SU-DHL-6 (cell line): ENCODE data around the gene RABL2B.
A peak's percentile ranks its signal among the peaks of the same experiment; 100 is the strongest.

Experiments
- H2AFZ ChIP-seq: fragments of 200-600 bp; sonication (generic); 2 replicates; pipeline ENCODE4 v1.6.1; 2014; ENCODE audit warnings: low read depth, mild to moderate bottlenecking, moderate library complexity, mixed read lengths, antibody characterized with exemption, low read length; ENCODE audit not compliant: severe bottlenecking
- H3F3A ChIP-seq: fragments of 200-600 bp; shearing (Covaris generic); 2 replicates; pipeline ENCODE4 v1.6.0; 2016; ENCODE audit warnings: antibody characterized with exemption, mild to moderate bottlenecking; ENCODE audit not compliant: insufficient read depth
- H3K27ac ChIP-seq: fragments of 200-600 bp; sonication (generic); 2 replicates; pipeline ENCODE4 v1.5.1; 2016; ENCODE audit warnings: low read depth, mild to moderate bottlenecking, low read length, moderate library complexity, mixed read lengths
- H3K27me3 ChIP-seq: fragments of 200-600 bp; sonication (generic), shearing (Covaris generic); 2 replicates; pipeline ENCODE4 v1.6.0; 2014; ENCODE audit warnings: mild to moderate bottlenecking, low read length
- H3K36me3 ChIP-seq: fragments of 200-600 bp; sonication (generic); 2 replicates; pipeline ENCODE4 v1.6.1; 2014; ENCODE audit warnings: mild to moderate bottlenecking, low read length, mixed read lengths
- H3K4me2 ChIP-seq: fragments of 300-600, 200-600 bp; shearing (Covaris generic), sonication (generic); 2 replicates; pipeline ENCODE4 v1.6.0; 2014; ENCODE audit warnings: low read length, low read depth, mild to moderate bottlenecking; ENCODE audit not compliant: poor library complexity, severe bottlenecking
- H3K4me3 ChIP-seq: fragments of 200-600 bp; sonication (generic); 2 replicates; pipeline ENCODE4 v1.5.1; 2014; ENCODE audit warnings: antibody characterized with exemption, low read length, mild to moderate bottlenecking, mixed read lengths; ENCODE audit not compliant: insufficient read depth, poor library complexity, severe bottlenecking
- H3K79me2 ChIP-seq: fragments of 200-600 bp; sonication (generic); 2 replicates; pipeline ENCODE4 v1.6.1; 2014; ENCODE audit warnings: mild to moderate bottlenecking, low read length, moderate library complexity; ENCODE audit not compliant: insufficient read depth
- H3K9ac ChIP-seq: fragments of 200-600 bp; sonication (generic); 2 replicates; pipeline ENCODE4 v1.7.0; 2014; ENCODE audit warnings: mild to moderate bottlenecking, low read length
- H3K9me2 ChIP-seq: fragments of 200-600 bp; sonication (generic); replicated peaks from 2 replicates; pipeline ENCODE4 v1.6.1; 2014; ENCODE audit warnings: low read length; ENCODE audit not compliant: insufficient read depth
- H3K9me3 ChIP-seq: fragments of 200-600 bp; sonication (generic); 2 replicates; pipeline ENCODE4 v1.6.1; 2014; ENCODE audit warnings: low read length, mixed read lengths; ENCODE audit not compliant: insufficient read depth
- H4K20me1 ChIP-seq: fragments of 200-600 bp; sonication (generic); 2 replicates; pipeline ENCODE4 v1.6.1; 2014; ENCODE audit warnings: low read depth, mild to moderate bottlenecking, antibody characterized with exemption, low read length, moderate library complexity, mixed read lengths
- EZH2phosphoT487 ChIP-seq: fragments of 200-600 bp; sonication (generic), shearing (Covaris generic); conservative IDR thresholded peaks from 2 replicates; pipeline ENCODE4 v1.6.1; 2018; ENCODE audit warnings: mild to moderate bottlenecking, antibody characterized with exemption, low read length, moderate library complexity, mixed read lengths
- TF ChIP-seq, protein P1 (sequence below): fragments of 200-600 bp; sonication (generic); IDR thresholded peaks from one replicate; pipeline ENCODE4 v1.5.1; 2017; ENCODE audit warnings: antibody characterized with exemption, mild to moderate bottlenecking, low read length, moderate library complexity; ENCODE audit not compliant: insufficient read depth, poor library complexity, severe bottlenecking

RABL2B gene

DNA sequence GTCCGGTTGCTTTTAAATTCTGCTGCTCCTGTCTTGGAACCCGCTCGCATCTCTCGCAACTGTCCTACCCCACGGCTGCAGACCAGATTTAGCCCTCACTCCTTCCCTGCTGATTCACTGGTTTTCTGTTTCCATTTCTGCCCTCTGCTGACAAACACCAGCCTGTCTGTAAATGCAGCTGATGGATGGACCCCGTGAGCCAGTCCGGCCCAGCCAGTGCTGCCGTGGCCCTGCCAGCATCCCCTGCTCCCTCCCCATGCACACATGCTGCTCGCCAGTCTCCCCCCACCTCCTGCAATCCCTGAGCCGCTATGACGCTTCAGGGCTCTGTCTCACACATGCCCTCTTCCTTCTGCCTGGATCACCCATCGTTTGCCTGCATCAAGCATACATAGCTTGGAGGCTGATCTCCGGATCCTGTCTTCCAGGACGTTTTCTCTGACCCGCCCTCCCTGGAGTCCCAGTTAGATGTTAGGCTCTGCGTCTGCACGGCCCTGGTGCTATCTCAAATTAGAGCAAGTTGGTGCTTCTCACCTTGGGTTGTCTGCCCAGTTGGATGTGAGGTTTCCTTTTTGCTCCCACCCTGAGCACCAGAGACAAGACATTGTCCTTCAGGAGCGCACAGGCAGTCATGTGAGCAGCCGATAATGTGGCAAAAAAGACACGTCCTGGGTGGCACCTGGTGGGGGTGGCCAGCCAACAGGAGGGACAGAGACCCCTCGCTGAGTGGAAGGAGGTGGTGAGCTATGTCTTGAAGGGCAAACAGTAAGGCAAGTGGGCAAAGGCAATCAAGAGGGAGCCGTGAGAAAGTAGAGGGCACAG lies 49.7 kb downstream of the RABL2B start:
- no peaks in the 10 kb centered on the region for H3K9me2 ChIP-seq
- H3K36me3 ChIP-seq = no peaks in the 10 kb centered on the region
- no peak overlapping the region for H2AFZ ChIP-seq
- H3K27me3 ChIP-seq = peaks cover 3% of the 10 kb centered on the region; the same call in 1 of the 2 replicates
- no peak for TF ChIP-seq EZH2phosphoT487
- TF ChIP-seq, protein P1, sequence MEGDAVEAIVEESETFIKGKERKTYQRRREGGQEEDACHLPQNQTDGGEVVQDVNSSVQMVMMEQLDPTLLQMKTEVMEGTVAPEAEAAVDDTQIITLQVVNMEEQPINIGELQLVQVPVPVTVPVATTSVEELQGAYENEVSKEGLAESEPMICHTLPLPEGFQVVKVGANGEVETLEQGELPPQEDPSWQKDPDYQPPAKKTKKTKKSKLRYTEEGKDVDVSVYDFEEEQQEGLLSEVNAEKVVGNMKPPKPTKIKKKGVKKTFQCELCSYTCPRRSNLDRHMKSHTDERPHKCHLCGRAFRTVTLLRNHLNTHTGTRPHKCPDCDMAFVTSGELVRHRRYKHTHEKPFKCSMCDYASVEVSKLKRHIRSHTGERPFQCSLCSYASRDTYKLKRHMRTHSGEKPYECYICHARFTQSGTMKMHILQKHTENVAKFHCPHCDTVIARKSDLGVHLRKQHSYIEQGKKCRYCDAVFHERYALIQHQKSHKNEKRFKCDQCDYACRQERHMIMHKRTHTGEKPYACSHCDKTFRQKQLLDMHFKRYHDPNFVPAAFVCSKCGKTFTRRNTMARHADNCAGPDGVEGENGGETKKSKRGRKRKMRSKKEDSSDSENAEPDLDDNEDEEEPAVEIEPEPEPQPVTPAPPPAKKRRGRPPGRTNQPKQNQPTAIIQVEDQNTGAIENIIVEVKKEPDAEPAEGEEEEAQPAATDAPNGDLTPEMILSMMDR = no peak
- no peak overlapping the region for H3K4me3 ChIP-seq
- H3F3A ChIP-seq = no peaks in the 10 kb centered on the region
- no peak overlapping the region for H3K4me2 ChIP-seq
- no peaks in the 10 kb centered on the region for H3K9me3 ChIP-seq
- no peaks in the 10 kb centered on the region for H3K79me2 ChIP-seq
- no peaks in the 10 kb centered on the region for H4K20me1 ChIP-seq
- H3K27ac ChIP-seq = no peak overlapping the region
- no peak overlapping the region for H3K9ac ChIP-seq

DNA sequence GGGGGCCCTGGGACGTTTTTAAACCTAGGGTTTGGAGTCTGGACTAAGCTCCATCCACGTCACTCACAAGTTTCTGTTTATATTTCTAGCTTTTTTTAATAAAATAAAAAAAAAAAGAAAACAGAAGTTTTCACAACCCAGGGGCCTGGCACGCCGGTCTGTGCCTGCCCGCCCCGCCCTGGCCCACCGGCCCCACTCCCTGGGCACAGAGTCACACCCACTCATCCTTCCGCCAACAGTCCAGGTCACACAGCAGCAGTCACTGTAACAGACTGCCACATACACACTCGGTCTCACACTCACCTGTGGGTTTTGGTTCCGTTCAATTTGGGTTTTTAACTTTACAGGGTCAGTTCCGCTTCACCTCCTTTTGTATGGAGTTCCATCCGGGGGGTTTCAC lies 50.8 kb downstream of the RABL2B start:
- H3K9me3 ChIP-seq = no peaks in the 10 kb centered on the region
- H3K79me2 ChIP-seq = no peaks in the 10 kb centered on the region
- no peak overlapping the region for H3K27ac ChIP-seq
- no peak for TF ChIP-seq EZH2phosphoT487
- no peak overlapping the region for H3K4me2 ChIP-seq
- no peak overlapping the region for H3K9ac ChIP-seq
- H3F3A ChIP-seq = no peaks in the 10 kb centered on the region
- H3K9me2 ChIP-seq = no peaks in the 10 kb centered on the region
- H2AFZ ChIP-seq = no peak overlapping the region
- H3K4me3 ChIP-seq = no peak overlapping the region
- no peaks in the 10 kb centered on the region for H4K20me1 ChIP-seq
- H3K27me3 ChIP-seq = peaks cover 3% of the 10 kb centered on the region; the same call in 1 of the 2 replicates
- H3K36me3 ChIP-seq = no peaks in the 10 kb centered on the region

GRCh38 chr22:50731811-50732624 lies 51.4 kb downstream of the RABL2B start:
- TF ChIP-seq, protein P1 = peak; percentile 82
- no peak for TF ChIP-seq EZH2phosphoT487
- Histone ChIP-seq H3K4me2 (no peak overlapping the region), H3K9me2 (no peaks in the 10 kb centered on the region), H2AFZ (no peak overlapping the region), H3K79me2 (no peaks in the 10 kb centered on the region), H3K9ac (no peak overlapping the region; the same call in 1 of the 2 replicates), H3K4me3 (no peak overlapping the region), H4K20me1 (no peaks in the 10 kb centered on the region), H3K36me3 (no peaks in the 10 kb centered on the region), H3K9me3 (no peaks in the 10 kb centered on the region), H3F3A (no peaks in the 10 kb centered on the region), H3K27ac (no peak overlapping the region), H3K27me3 (peaks cover 3% of the 10 kb centered on the region; the same call in 1 of the 2 replicates)
